ENCODE measurements around the gene AMN1. TPM values are rescaled to one million over a fixed set of nuclear protein-coding genes. Genes with fewer than 3 reads are reported as not detected.
A peak's percentile ranks its signal among the peaks of the same experiment; 100 is the strongest.
"Not testable (repeated sequence)": the region's sequence is repeated elsewhere in the genome, so short reads cannot be mapped to it uniquely, and the experiment has no call there.

AMN1 gene
- total RNA-seq, 6 donors from 2014 or later = 2.1 to 15.9 (median 5.7) TPM

GRCh38 chr12:31772186-31772585, 43.4 kb upstream of the AMN1 start:
- no peak for TF ChIP-seq POLR2A (IDR thresholded peaks at IDR 0.05)
- TF ChIP-seq EP300 (IDR thresholded peaks at IDR 0.05) = no peak
- TF ChIP-seq POLR2AphosphoS5 (IDR thresholded peaks at IDR 0.05) = no peak
- TF ChIP-seq CTCF (IDR thresholded peaks at IDR 0.05) = no peak
- H3K4me1 ChIP-seq = peaks cover 0 to 9% (median 7%) of the 10 kb centered on the region in 4 donors
- no peaks in the 10 kb centered on the region for H3K9me3 ChIP-seq
- no peak overlapping the region for H3K4me3 ChIP-seq
- no peaks in the 10 kb centered on the region for H3K36me3 ChIP-seq
- ATAC-seq (ENCODE audit: low FRiP score in 2 of 2) = no peak
- no peak for DNase-seq
- 79 to 80% methylated on average over 4 of the region's 4 CpGs for WGBS, 2 donors
- peak overlapping the region in 1 of 4 donors; percentile 48 for H3K27ac ChIP-seq
- no peaks in the 10 kb centered on the region for H3K27me3 ChIP-seq

- ATAC-seq (ENCODE audit: low FRiP score in 2 of 2) (no peak), DNase-seq (no peak)
- WGBS, 2 donors = 91 to 97% methylated on average over 2 of the region's 2 CpGs
- no peak overlapping the region for H3K27ac ChIP-seq
- no peaks in the 10 kb centered on the region for H3K36me3 ChIP-seq
- no peaks in the 10 kb centered on the region for H3K27me3 ChIP-seq
- TF ChIP-seq POLR2A (IDR thresholded peaks at IDR 0.05) (no peak), EP300 (IDR thresholded peaks at IDR 0.05) (no peak), POLR2AphosphoS5 (IDR thresholded peaks at IDR 0.05) (no peak), CTCF (IDR thresholded peaks at IDR 0.05) (no peak)
- no peak overlapping the region for H3K4me3 ChIP-seq
- H3K4me1 ChIP-seq = peaks cover 0 to 4% (median 3%) of the 10 kb centered on the region in 4 donors
- H3K9me3 ChIP-seq = no peaks in the 10 kb centered on the region
Measured at GRCh38 chr12:31768046-31768445, 39.2 kb upstream of the AMN1 start.

GRCh38 chr12:31765931-31766330, 37.1 kb upstream of the AMN1 start:
- H3K4me1 ChIP-seq = no peaks in the 10 kb centered on the region
- 68 to 82% methylated on average over 1 of the region's 1 CpG for WGBS, 2 donors
- no peak for DNase-seq
- H3K4me3 ChIP-seq = no peak overlapping the region
- no peaks in the 10 kb centered on the region for H3K9me3 ChIP-seq
- ATAC-seq (ENCODE audit: low FRiP score in 2 of 2) = no peak
- TF ChIP-seq EP300 (IDR thresholded peaks at IDR 0.05) = no peak
- TF ChIP-seq POLR2A (IDR thresholded peaks at IDR 0.05) = no peak
- TF ChIP-seq CTCF (IDR thresholded peaks at IDR 0.05) = no peak
- TF ChIP-seq POLR2AphosphoS5 (IDR thresholded peaks at IDR 0.05) = no peak
- H3K27ac ChIP-seq = no peak overlapping the region
- no peaks in the 10 kb centered on the region for H3K27me3 ChIP-seq
- H3K36me3 ChIP-seq = no peaks in the 10 kb centered on the region

GRCh38 chr12:31759632-31760459, 31.0 kb upstream of the AMN1 start:
- Histone ChIP-seq H3K9me3 (no peaks in the 10 kb centered on the region), H3K4me3 (no peak overlapping the region), H3K4me1 (no peaks in the 10 kb centered on the region), H3K36me3 (no peaks in the 10 kb centered on the region), H3K27me3 (no peaks in the 10 kb centered on the region), H3K27ac (no peak overlapping the region)
- WGBS, 2 donors = 85 to 90% methylated on average over 4 of the region's 4 CpGs
- DNase-seq = no peak
- ATAC-seq (ENCODE audit: low FRiP score in 2 of 2) = no peak
- TF ChIP-seq CTCF (IDR thresholded peaks at IDR 0.05) = no peak
- TF ChIP-seq EP300 (IDR thresholded peaks at IDR 0.05) = no peak
- no peak for TF ChIP-seq POLR2AphosphoS5 (IDR thresholded peaks at IDR 0.05)
- no peak for TF ChIP-seq POLR2A (IDR thresholded peaks at IDR 0.05)

- ATAC-seq (ENCODE audit: low FRiP score in 2 of 2); H3K27ac ChIP-seq; H3K4me3 ChIP-seq; H3K27me3 ChIP-seq; DNase-seq; H3K36me3 ChIP-seq; H3K9me3 ChIP-seq; H3K4me1 ChIP-seq: not testable (repeated sequence)
- WGBS, 2 donors = 91 to 92% methylated on average over 5 of the region's 5 CpGs
Measured at GRCh38 chr12:31758297-31758696, 29.5 kb upstream of the AMN1 start.

Measured in upper lobe of left lung (tissue), 6 donors.